Measurements from ENCODE around the gene ABHD14A.

The ABHD14A gene

GRCh38 chr3:51941798-51942602, 32.9 kb upstream of the ABHD14A start, which contains the start of the genes PARP3 and RRP9:
Gene PARP3 (plus strand): TSS chr3:51942363. CDS start chr3:51943356, 993 bp downstream.
Gene RRP9 (minus strand): TSS chr3:51941904. CDS start chr3:51941867, 37 bp downstream.
- DNase-seq: peak; percentile 99

GRCh38 chr3:51942603-51943450, 32.0 kb upstream of the ABHD14A start:
- DNase-seq: no peak

GRCh38 chr3:51943451-51944391, 31.1 kb upstream of the ABHD14A start:
- no peak for DNase-seq

GRCh38 chr3:51944451-51945021, 30.3 kb upstream of the ABHD14A start:
- no peak for DNase-seq

GRCh38 chr3:51945031-51945840, 29.6 kb upstream of the ABHD14A start:
- DNase-seq: no peak

GRCh38 chr3:51945926-51946705, 28.7 kb upstream of the ABHD14A start:
- DNase-seq: no peak

GRCh38 chr3:51946796-51947195, 28.1 kb upstream of the ABHD14A start:
- DNase-seq: no peak

- DNase-seq: no peak
Observed at GRCh38 chr3:51947215-51947900, 27.5 kb upstream of the ABHD14A start.

- DNase-seq: no peak
Observed at GRCh38 chr3:51948016-51948580, 26.8 kb upstream of the ABHD14A start.

GRCh38 chr3:51949121-51949520, 25.7 kb upstream of the ABHD14A start:
- no peak for DNase-seq

GRCh38 chr3:51950899-51951298, 24.0 kb upstream of the ABHD14A start:
- no peak for DNase-seq

GRCh38 chr3:51953445-51953844, 21.4 kb upstream of the ABHD14A start:
- no peak for DNase-seq

- DNase-seq: no peak
Observed at GRCh38 chr3:51954105-51954504, 20.8 kb upstream of the ABHD14A start.

- no peak for DNase-seq
Observed at GRCh38 chr3:51954713-51955112, 20.2 kb upstream of the ABHD14A start.

GRCh38 chr3:51955175-51955892, 19.5 kb upstream of the ABHD14A start, which contains the start of gene GPR62:
Gene GPR62 (plus strand): TSS chr3:51955381. CDS start chr3:51955653, 272 bp downstream.
- no peak for DNase-seq

GRCh38 chr3:51955893-51956770, 18.7 kb upstream of the ABHD14A start:
- peak; percentile 16 for DNase-seq

GRCh38 chr3:51957520-51958205, 17.2 kb upstream of the ABHD14A start:
- no peak for DNase-seq

All from KG1 (cell line).